IPS-20b (cell line): ENCODE results near the gene SDS.

Experiments
- H3K27ac ChIP-seq: one replicate; pipeline ENCODE4 v1.5.1; 2013; ENCODE audit warnings: low read length
- H3K27me3 ChIP-seq: 2 replicates; pipeline ENCODE4 v1.6.1; 2013; ENCODE audit warnings: mild to moderate bottlenecking, low read length, inconsistent platforms; ENCODE audit not compliant: insufficient read depth
- H3K36me3 ChIP-seq: 2 replicates; pipeline ENCODE4 v1.6.1; 2013; ENCODE audit warnings: low read depth, mild to moderate bottlenecking, inconsistent platforms, low read length, moderate library complexity; ENCODE audit not compliant: insufficient read depth
- H3K4me1 ChIP-seq: 2 replicates; pipeline ENCODE4 v1.6.1; 2013; ENCODE audit warnings: mild to moderate bottlenecking, control low read depth, inconsistent platforms, low read length, moderate library complexity; ENCODE audit not compliant: insufficient read depth
- H3K4me3 ChIP-seq: 2 replicates; pipeline ENCODE4 v1.5.1; 2013; ENCODE audit warnings: mild to moderate bottlenecking, low read length, inconsistent platforms
- H3K9ac ChIP-seq: 2 replicates; pipeline ENCODE4 v1.6.1; 2013; ENCODE audit warnings: low read depth, mild to moderate bottlenecking, inconsistent platforms, low read length, moderate library complexity
- H3K9me3 ChIP-seq: 2 replicates; pipeline ENCODE4 v1.6.1; 2013; ENCODE audit warnings: mild to moderate bottlenecking, low read depth, low read length, inconsistent platforms; ENCODE audit not compliant: insufficient read depth

SDS gene

DNA sequence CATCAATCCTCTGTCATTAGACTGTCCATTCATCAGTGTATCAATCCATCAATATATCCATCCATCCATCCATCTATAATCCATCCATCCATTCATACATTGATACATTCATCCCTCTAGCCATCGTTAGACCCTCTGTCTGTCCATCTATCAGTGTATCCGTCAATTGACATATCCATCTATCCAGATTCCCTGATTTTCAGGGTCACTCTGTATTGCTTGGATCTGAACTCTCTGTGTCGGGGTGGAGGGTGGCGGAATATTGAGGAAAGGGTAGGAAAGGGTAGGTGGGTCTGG, 35.6 kb upstream of the SDS start:
- Histone ChIP-seq H3K9ac (no peak overlapping the region), H3K4me3 (no peak overlapping the region), H3K36me3 (no peaks in the 10 kb centered on the region), H3K9me3 (no peaks in the 10 kb centered on the region), H3K4me1 (no peaks in the 10 kb centered on the region), H3K27ac (no peak overlapping the region), H3K27me3 (no peaks in the 10 kb centered on the region; the same call in none of the 2 replicates)

DNA sequence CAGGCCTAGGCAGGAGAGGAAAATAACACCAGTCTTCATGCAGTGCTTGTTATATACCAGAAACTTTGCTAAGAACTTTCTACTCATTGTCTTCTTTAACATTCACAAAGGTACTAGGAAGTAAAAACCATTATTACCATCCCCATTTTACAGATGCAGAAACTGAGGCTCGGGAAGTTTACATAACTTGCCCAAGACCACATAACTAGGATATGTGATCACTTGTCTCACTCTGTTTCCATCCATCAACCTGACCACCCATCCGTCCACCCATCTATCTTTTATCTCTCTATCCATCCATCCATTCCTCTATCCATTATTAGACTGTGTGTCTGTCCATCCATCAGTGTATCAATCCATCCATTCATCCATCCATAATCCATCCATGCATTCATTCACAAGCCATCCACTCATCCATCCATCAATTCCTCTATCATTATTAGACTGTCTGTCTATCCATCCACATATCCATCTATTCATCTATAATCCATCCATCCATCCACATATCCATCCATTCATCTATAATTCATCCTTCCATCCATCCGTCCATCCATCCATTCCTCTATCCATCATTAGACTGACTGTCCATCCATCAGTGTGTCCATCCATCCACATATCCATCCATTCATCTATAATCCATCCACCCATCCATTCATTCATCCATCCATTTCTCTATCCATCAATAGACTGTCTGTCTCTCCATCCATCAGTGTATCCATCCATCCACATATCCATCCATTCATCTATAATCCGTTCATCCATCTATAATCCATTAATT, 35.0 kb upstream of the SDS start:
- Histone ChIP-seq H3K27ac (no peak overlapping the region), H3K9ac (no peak overlapping the region), H3K36me3 (no peaks in the 10 kb centered on the region)

DNA sequence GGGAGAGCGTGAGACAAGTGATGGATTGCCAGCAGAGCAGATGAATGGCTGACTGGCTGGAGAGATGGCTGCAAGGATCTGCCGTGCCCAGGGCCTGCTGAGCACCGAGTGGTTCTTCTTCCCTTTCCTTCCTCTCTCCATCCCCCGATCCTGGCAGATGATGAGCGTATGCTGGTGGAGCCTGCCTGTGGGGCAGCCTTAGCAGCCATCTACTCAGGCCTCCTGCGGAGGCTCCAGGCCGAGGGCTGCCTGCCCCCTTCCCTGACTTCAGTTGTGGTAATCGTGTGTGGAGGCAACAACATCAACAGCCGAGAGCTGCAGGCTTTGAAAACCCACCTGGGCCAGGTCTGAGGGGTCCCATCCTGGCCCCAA, 34.0 kb upstream of the SDS start:
- Histone ChIP-seq H3K9me3 (no peaks in the 10 kb centered on the region), H3K9ac (no peak overlapping the region), H3K27ac (no peak overlapping the region), H3K4me3 (no peak overlapping the region), H3K4me1 (no peaks in the 10 kb centered on the region), H3K36me3 (no peaks in the 10 kb centered on the region), H3K27me3 (no peaks in the 10 kb centered on the region; the same call in none of the 2 replicates)

More for the DNA sequence above, 35.0 kb upstream of the SDS start:
- H3K9me3 ChIP-seq: no peaks in the 10 kb centered on the region
- no peak overlapping the region for H3K4me3 ChIP-seq
- no peaks in the 10 kb centered on the region for H3K4me1 ChIP-seq
- H3K27me3 ChIP-seq: no peaks in the 10 kb centered on the region; the same call in none of the 2 replicates

DNA sequence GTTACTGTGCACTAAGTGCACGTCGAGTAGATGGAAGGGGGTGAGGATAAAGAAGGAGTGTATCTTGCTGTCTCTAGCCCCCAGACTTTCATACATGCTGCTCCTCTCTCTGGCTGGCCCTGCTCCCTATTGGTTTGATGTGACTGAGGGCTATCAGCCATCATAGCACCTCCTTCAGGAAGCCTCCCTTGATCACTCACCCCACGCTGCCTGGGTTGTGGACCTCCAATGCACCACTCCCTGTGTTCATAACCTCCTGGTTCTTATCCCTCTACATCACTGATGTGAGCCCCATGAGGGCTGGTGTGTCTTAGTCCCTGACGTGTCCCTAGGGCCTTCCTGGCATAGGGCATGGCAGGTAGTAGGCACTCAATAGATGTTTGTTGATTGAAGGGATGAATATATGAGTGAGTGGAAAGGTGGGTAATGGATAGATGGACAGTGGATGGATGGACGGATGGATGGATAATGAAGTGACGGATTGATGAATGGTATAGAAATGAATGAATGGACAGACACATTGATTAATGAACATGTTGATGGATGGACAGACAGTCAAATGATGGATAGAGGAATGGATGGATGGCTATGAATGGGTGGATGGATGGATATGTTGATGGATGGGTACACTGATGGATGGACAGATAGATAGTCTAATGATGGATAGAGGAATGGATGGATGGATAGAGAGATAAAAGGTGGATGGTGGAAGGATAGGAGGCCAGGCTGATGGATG, 33.5 kb upstream of the SDS start:
- no peaks in the 10 kb centered on the region for H3K4me1 ChIP-seq
- no peak overlapping the region for H3K27ac ChIP-seq
- H3K4me3 ChIP-seq: no peak overlapping the region
- no peak overlapping the region for H3K9ac ChIP-seq
- H3K27me3 ChIP-seq: no peaks in the 10 kb centered on the region; the same call in none of the 2 replicates
- H3K36me3 ChIP-seq: no peaks in the 10 kb centered on the region
- H3K9me3 ChIP-seq: no peaks in the 10 kb centered on the region

DNA sequence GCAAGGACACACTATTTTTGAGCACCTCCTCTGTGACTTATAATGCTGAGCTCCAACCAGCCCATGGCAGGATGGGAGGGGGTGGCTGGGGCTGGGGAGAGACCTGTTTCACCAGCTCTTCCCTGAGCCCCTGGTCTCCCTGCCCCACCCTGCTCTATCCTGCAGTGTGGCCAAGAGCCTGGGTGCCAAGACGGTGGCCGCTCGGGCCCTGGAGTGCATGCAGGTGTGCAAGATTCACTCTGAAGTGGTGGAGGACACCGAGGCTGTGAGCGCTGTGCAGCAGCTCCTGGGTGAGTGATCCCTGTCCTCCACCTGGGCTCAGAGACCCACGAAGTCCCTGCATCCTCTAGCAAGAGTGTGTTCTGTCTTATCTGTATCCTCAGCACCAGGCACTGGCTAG, 32.9 kb upstream of the SDS start:
- H3K27me3 ChIP-seq: no peaks in the 10 kb centered on the region; the same call in none of the 2 replicates
- H3K36me3 ChIP-seq: no peaks in the 10 kb centered on the region
- no peaks in the 10 kb centered on the region for H3K4me1 ChIP-seq
- no peak overlapping the region for H3K9ac ChIP-seq
- no peak overlapping the region for H3K4me3 ChIP-seq
- no peak overlapping the region for H3K27ac ChIP-seq
- H3K9me3 ChIP-seq: no peaks in the 10 kb centered on the region

DNA sequence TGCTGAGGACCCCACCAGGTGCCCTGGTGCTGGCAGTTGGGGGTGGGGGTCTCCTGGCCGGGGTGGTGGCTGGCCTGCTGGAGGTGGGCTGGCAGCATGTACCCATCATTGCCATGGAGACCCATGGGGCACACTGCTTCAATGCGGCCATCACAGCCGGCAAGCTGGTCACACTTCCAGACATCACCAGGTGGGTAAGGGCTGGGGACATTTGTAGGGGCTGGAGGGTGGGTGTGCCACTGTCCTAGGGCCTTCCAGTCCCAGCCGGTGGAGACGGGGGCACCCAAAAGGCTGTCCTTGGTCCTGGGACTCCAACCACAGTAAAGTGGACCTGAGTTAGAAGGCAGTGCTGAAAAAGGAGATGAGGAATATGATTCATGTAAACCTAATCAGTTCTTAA, 31.7 kb upstream of the SDS start:
- H3K36me3 ChIP-seq: no peaks in the 10 kb centered on the region
- H3K4me1 ChIP-seq: no peaks in the 10 kb centered on the region
- H3K9ac ChIP-seq: no peak overlapping the region
- no peaks in the 10 kb centered on the region for H3K9me3 ChIP-seq
- no peaks in the 10 kb centered on the region; the same call in none of the 2 replicates for H3K27me3 ChIP-seq
- H3K4me3 ChIP-seq: no peak overlapping the region
- no peak overlapping the region for H3K27ac ChIP-seq

DNA sequence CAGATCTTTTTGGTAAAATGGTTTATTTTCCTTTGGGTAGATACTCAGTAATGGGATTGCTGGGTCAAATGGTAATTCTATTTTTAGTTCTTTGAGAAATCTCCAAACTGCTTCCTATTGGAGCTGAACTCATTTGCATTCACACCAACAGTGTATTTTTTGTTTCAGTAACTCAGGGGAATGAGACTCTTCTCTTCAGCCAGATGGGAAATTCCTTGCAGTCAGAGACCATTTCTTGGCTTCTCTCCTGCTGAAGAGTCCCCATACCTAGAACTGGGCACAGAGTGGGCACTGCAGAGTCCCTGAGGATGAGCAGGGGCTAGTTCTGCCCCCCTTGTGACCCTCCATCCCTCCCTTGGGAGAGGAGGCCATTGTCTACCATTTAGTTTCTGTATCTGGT, 29.3 kb upstream of the SDS start:
- no peaks in the 10 kb centered on the region for H3K4me1 ChIP-seq

DNA sequence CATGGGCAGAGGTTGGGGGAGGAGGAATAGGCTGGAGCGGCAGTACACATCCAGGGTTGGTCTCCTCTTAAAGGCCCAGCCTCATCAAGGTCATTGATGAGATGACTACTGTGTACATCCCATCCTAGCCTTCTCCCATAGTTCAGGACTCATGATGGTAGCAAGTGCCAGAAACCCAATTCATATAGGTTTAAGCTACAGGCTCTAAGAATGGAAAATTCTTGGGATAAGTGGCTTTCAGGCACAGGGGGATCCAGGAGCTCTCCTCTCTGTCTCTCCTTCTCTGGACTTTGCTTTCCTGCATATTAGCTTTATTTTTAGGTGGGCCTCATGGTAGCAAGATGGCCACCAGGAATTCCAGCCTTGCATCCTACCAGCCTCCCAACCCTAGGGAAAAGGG, 24.8 kb upstream of the SDS start:
- H3K27ac ChIP-seq: no peak overlapping the region
- no peak overlapping the region for H3K4me3 ChIP-seq
- no peaks in the 10 kb centered on the region for H3K27me3 ChIP-seq
- no peaks in the 10 kb centered on the region for H3K36me3 ChIP-seq
- H3K4me1 ChIP-seq: 0 out of 2 replicates have a peak, but pooled peaks cover 3% of the 10 kb centered on the region
- no peak overlapping the region for H3K9ac ChIP-seq
- H3K9me3 ChIP-seq: no peaks in the 10 kb centered on the region

More for the DNA sequence above, 29.3 kb upstream of the SDS start:
- H3K36me3 ChIP-seq: no peaks in the 10 kb centered on the region
- no peaks in the 10 kb centered on the region for H3K9me3 ChIP-seq
- no peak overlapping the region for H3K27ac ChIP-seq
- no peak overlapping the region for H3K9ac ChIP-seq
- H3K27me3 ChIP-seq: no peaks in the 10 kb centered on the region; the same call in 1 of the 2 replicates
- no peak overlapping the region for H3K4me3 ChIP-seq

DNA sequence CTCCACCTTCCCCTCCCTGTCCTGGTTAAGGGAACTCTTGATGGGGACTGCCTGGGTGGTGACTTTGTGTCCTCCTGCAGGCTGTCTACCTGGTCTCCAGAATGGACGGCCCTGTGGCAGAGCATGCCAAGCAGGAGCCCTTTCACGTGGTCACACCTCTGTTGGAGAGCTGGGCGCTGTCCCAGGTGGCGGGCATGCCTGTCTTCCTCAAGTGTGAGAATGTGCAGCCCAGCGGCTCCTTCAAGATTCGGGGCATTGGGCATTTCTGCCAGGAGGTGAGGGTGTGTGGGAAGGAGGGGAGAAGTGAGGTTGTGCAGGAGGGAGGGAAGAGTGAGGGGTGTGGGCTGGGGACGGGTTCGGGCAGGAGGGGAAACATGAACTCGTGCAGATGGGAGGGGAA, 24.2 kb upstream of the SDS start:
- H3K9ac ChIP-seq: no peak overlapping the region
- no peak overlapping the region for H3K4me3 ChIP-seq
- 0 out of 2 replicates have a peak, but pooled peaks cover 3% of the 10 kb centered on the region for H3K4me1 ChIP-seq
- no peaks in the 10 kb centered on the region for H3K36me3 ChIP-seq
- no peaks in the 10 kb centered on the region for H3K9me3 ChIP-seq
- no peaks in the 10 kb centered on the region for H3K27me3 ChIP-seq
- no peak overlapping the region for H3K27ac ChIP-seq

DNA sequence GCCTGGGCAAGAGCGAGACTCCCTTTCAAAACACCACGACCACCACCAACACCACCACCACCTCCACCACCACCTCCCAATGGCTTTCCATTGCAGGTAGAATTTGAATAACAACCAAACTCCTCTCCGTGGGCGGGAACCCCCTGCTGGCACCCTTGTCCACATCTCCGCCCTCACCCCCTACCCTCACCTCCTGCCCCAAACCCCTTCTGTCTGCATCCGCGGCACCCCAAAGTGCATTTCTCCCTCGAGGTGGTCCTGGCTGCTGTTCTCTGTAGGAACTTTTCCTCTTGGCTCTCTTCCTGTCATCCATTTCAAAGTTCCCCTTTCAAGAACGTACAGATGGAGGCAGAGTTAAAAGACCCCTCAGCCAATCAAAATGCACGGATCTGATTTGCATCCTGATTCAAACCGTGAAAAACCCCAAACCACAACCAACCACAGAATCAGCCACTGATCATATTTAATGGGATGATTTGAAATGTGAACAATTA, 22.3 kb upstream of the SDS start:
- Histone ChIP-seq H3K27ac (no peak overlapping the region), H3K4me3 (peak overlapping the region; percentile 48; the same call in 1 of the 2 replicates), H3K4me1 (peaks cover 9% of the 10 kb centered on the region; the same call in 1 of the 2 replicates), H3K27me3 (no peaks in the 10 kb centered on the region), H3K9ac (peak overlapping the region; percentile 73; the same call in 1 of the 2 replicates), H3K9me3 (no peaks in the 10 kb centered on the region), H3K36me3 (no peaks in the 10 kb centered on the region)

DNA sequence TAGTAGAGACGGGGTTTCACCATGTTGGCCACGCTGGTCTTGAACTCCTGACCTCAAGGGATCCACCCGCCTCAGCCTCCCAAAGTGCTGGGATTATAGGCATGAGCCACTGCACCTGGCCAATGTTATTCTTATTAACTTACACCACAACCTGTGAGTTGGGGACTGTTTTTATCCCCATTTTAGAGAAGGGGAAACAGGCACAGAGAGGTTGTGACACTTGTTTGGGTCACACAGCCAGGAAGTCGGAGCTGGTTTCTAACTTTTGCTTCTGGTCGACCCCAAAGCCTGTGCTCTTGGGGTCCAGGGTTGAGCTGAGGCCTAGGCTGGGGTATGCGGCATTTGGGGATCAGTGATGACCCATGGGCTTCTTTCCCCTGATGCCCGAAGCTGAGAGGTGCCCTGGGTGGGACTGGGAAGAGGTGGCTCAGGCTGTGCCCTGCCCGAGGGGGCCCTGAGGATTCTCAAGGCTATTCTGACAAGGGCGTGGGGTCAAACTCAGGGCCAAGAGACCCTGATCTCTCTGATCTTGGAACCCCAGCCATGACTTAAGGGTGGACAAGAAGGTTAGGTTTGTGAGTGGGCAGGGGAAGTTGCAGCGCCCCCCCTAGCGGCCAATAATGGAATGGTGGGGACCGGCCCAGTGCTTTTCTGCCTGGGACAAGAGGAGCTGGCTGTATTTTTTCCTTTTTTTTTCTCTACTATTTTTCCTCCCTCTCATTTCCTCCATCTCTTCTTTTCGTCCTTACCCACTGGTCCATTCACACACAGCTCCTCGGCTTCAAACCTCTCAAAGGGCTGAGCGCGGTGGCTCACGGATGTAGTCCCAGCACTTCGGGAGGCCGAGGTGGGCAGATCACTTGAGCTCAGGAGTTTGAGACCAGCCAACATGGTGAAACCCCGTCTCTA, 21.5 kb upstream of the SDS start:
- Histone ChIP-seq H3K4me3 (peak overlapping the region; percentile 48; the same call in 1 of the 2 replicates), H3K4me1 (peaks cover 9% of the 10 kb centered on the region; the same call in 1 of the 2 replicates), H3K9me3 (no peaks in the 10 kb centered on the region), H3K27me3 (no peaks in the 10 kb centered on the region), H3K9ac (peak overlapping the region; percentile 73; the same call in 1 of the 2 replicates), H3K36me3 (no peaks in the 10 kb centered on the region), H3K27ac (no peak overlapping the region)
